ENCODE measurements around the gene NT5DC4.

NT5DC4 gene

GRCh38 chr2:112720785-112721184, at the start of gene NT5DC4:
TSS of gene NT5DC4 (plus strand) at chr2:112721020. CDS start at chr2:112721080, 60 bp downstream.
- no peak for DNase-seq

DNA sequence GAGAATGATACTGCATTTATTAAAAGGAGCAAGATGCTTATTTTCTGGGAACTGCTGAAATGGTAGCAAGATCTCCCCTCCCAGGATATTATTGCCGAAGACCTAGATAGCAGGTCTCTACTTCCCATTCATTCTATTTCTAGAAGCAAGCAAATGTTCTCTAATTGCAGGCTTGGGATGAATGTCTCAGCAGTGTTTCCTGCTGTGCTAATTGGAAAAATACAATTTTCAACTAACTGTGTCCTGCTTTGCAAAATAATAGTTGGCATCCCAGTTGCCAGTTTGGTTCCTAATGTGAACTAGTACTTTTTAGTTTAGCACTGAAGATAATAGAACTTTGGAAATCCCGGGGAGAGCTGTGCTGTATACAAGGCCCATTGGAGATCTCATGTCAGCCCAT, 49.0 kb upstream of the NT5DC4 start:
- DNase-seq: no peak

DNA sequence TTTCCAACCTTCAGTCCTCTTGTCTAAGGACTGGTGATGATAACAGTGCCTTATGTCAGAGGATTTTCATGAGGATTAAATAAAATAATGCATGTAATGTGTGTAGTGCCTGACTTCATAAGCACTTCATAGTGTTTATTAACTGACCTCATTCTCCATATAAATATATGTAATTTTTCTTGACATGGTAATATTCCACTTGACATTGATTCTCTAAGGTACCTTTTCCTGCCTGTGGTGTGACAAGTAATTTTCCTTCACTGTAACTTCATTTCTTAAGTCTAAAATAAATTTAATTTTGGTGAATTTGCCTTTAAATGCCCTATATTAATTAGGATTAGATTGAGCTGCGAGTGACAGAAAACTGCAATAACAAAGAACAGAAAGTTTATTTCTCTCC, 47.8 kb upstream of the NT5DC4 start:
- no peak for DNase-seq

- peak; percentile 21 for DNase-seq
These were observed 46.6 kb upstream of the NT5DC4 start for GRCh38 chr2:112674229-112674628.

DNA sequence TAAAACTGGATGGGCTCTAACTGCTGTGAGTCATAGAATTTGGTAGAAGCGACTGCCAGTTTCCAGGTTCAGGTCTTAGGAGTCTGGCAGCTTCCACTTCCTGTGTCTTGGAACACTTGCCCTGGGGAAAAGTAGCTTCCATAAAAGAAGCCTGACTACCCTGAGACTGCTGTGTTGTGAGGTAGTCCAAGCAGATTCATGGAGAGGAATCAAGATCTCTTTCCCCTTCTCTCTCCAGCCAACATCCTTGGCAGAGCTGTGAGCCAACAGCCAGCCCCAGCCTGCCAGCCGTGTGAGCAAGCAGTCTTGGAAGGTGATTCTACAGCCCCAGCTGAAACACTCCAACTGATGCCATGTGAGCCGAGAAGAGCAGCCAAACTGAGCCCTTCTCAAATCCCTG, 41.3 kb upstream of the NT5DC4 start:
- DNase-seq: no peak

- no peak for DNase-seq
These were observed 40.1 kb upstream of the NT5DC4 start for GRCh38 chr2:112680666-112681101.

DNA sequence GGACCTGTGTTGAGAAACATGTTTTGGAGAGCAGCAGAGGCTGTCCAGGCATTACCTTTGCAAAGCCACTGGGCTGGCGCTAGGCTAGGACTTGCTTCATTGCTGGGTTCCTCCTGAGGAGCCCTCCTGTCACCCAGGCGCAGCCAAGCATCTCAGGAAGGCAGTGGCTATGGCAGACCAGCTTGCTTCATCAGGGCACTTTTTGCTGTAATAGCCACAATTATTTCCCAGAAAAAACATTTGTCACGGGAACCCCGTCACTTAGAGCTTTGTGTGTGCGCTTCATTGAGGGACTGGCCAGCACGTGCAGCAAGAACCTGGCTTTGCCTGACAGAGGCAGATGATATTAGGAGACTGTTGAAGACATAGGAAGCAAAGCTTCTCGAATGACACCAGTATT, 38.7 kb upstream of the NT5DC4 start:
- no peak for DNase-seq

GRCh38 chr2:112683550-112684414, 37.0 kb upstream of the NT5DC4 start:
- no peak for DNase-seq

DNA sequence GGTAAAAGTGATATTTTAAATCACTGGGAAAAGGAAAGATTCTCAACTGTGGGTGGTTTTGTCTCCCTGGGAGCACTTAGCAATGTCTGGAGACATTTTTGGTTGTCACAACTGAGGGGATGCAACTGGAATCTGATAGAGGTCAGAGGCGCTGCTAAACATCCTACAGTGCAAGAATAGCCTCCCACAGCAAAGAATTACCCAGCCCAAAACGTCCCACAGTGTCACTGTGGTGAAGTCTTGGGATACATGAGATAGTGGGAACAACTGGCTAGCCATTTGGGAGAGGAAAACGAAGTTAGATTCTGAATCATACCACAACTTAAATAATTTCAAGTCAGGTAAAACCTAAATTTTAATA, 36.4 kb upstream of the NT5DC4 start:
- DNase-seq: no peak

- no peak for DNase-seq
These were observed 35.4 kb upstream of the NT5DC4 start for GRCh38 chr2:112685271-112685884.

DNA sequence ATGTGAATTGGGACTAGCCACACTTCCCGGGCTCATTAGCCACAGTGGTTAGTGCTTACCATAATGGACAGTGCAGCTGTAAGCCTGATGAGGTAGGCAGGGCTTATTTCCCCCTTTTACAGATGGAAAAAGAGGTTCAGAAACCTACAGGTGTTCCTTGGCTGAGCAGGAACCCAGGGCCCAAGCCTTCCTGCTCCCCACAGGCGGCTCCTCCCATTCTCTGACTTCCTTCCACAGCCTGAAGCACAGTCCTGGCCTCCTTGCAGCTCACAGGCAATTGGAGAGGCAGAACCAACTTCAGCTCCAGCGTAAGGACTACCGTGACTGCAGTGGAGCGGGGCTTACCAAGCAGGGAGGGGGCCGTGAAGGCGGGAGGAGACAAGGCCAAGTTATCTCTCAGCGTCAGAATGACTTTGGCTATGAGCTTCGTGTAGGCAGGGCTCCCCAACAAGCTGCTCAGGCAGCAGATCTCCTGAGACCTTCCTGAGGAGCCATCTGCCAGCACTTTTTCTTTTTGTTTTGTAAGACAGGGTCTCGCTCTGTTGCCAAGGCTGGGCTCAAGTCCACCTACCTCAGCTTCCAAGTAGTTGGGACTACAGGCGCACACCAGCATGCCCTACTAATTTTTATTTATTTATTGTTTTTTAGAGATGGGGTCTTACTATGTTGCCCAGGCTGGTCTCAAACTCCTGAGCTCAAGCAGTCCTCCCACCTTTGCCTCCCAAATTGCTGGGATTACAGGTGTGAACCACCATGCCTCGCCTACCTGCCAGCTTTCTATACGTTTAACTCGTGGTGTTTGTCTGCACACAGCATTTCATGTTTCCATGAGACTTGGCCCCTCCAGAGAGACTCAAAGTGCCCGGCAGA, 34.2 kb upstream of the NT5DC4 start:
- DNase-seq: no peak

- no peak for DNase-seq
These were observed 33.3 kb upstream of the NT5DC4 start for GRCh38 chr2:112687522-112687921.

DNA sequence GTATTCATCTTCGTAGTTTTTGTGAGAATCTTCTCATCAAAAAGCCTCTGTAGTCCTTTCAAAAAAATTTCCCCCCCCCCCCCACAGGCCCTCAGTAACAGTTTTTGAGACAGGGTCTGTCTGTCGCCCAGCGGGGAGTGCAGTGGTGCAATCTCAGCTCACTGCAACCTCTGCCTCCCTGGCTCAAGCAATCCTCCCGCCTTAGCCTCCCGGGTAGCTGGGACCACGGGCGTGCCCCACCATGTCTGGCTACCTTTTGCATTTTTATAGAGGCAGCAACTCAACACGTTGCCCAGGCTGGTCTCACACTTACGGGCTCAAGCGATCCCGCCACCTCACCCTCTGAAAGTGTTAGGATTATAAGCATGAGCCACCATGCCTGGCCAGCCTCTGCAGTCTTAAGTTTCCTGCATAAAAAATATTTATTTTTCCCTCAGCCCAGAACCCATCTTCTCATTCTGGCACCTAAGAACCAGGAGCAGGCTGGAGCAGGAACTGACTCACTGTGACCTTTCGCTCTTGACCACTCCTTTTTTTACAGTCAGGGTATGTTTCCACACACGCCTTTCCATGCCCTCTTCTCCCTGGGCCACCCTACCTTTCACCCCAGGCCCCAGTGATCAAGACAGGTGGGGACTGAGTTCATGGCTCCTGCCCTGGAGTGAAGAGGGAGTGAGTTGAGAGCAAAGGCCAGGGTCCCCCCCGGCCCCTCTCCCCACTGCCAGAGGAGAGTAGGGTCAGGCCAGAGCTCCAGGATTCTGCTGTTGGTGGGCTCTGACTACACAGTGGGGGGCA, 32.5 kb upstream of the NT5DC4 start:
- DNase-seq: no peak

GRCh38 chr2:112690853-112691401, 29.9 kb upstream of the NT5DC4 start:
- peak; percentile 76 for DNase-seq

GRCh38 chr2:112691881-112692281, 28.9 kb upstream of the NT5DC4 start:
- DNase-seq: no peak

DNA sequence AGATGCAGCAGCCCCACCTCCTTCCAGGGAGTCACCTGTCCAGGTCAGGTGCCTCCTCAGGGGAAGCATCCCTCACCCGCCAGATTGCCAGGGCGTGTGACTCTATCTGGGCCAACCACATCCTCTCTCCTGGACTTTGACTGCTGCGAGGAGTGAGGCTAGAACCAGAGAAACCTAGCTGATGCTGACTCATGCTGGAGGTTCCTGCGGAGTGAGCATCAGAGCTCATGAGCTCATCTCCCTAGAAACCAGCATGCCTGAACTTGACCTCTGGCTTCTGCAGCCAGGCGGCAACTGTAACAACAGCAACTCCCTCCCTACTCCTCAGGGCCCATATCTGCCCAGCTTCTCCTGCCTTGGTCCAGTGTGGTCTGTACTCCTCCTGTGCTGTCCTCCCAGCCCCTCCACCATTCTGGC, 28.3 kb upstream of the NT5DC4 start:
- peak; percentile 57 for DNase-seq

DNA sequence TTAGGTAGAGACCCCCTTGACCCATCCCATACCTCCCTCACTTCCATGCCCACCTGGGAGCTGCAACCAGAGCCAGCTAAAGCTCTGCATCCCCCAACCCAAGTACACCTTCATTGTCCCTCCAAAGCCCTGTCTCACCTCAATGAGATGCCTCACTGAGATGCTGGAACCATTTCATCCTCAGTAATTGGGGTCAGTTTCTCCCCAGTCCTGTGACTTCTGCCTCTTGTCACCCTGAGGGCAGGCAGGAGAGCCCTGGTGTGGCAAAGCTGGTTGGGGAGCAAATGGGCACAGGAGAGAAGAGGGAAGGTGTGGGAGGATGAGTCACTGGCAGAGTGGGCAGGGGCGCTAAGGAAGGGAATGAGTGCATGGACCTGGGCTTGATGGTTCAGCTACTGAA, 27.9 kb upstream of the NT5DC4 start:
- DNase-seq: no peak

GRCh38 chr2:112693596-112693995, 27.2 kb upstream of the NT5DC4 start:
- DNase-seq: no peak

GRCh38 chr2:112694182-112694581, 26.6 kb upstream of the NT5DC4 start:
- DNase-seq: no peak

GRCh38 chr2:112698834-112699515, 21.8 kb upstream of the NT5DC4 start:
- no peak for DNase-seq

GRCh38 chr2:112699984-112700667, 20.7 kb upstream of the NT5DC4 start:
- DNase-seq: no peak
